SJSA1 (cell line): ENCODE data around the gene TSPAN3. TPM values are rescaled to one million over a fixed set of nuclear protein-coding genes. Genes with fewer than 3 reads are reported as not detected.

Source experiments
- DNase-seq, 2 experiments: peaks; one replicate each; pipeline ENCODE4 v3.0.0-alpha.2; 2015 to 2020; ENCODE audit warnings: low spot score in 2 of 2, low read depth in 1 of 2
- H3K27ac ChIP-seq: fragments of 250-450 bp; sonication (Bioruptor Pico); 2 replicates; pipeline ENCODE4 v1.5.1; 2020; ENCODE audit warnings: mild to moderate bottlenecking, moderate library complexity
- H3K27me3 ChIP-seq: fragments of 250-450 bp; sonication (Bioruptor Pico); replicated peaks from 2 replicates; pipeline ENCODE4 v1.5.1; 2020; ENCODE audit warnings: mild to moderate bottlenecking, moderate library complexity
- H3K36me3 ChIP-seq: fragments of 250-450 bp; sonication (Bioruptor Pico); 2 replicates; pipeline ENCODE4 v1.5.1; 2020; ENCODE audit warnings: mild to moderate bottlenecking
- H3K4me1 ChIP-seq: fragments of 250-450 bp; sonication (Bioruptor Pico); replicated peaks from 2 replicates; pipeline ENCODE4 v1.6.1; 2021; ENCODE audit warnings: mild to moderate bottlenecking
- H3K4me3 ChIP-seq: fragments of 250-450 bp; sonication (Bioruptor Pico); 2 replicates; pipeline ENCODE4 v1.5.1; 2020; ENCODE audit warnings: mild to moderate bottlenecking
- H3K9me3 ChIP-seq: fragments of 250-450 bp; sonication (Bioruptor Pico); replicated peaks from 2 replicates; pipeline ENCODE4 v1.5.1; 2020; ENCODE audit warnings: mild to moderate bottlenecking
- total RNA-seq: library from RNA; depleted of rRNA; stranded (reverse); fragments of >200 nt; shearing (Covaris generic); gene quantifications from 2 replicates; pipeline ENCODE4 v1.2.3, GENCODE V29; 2014

Gene TSPAN3
- total RNA-seq, 1 experiment from 2014 or later, result 331 TPM

DNA sequence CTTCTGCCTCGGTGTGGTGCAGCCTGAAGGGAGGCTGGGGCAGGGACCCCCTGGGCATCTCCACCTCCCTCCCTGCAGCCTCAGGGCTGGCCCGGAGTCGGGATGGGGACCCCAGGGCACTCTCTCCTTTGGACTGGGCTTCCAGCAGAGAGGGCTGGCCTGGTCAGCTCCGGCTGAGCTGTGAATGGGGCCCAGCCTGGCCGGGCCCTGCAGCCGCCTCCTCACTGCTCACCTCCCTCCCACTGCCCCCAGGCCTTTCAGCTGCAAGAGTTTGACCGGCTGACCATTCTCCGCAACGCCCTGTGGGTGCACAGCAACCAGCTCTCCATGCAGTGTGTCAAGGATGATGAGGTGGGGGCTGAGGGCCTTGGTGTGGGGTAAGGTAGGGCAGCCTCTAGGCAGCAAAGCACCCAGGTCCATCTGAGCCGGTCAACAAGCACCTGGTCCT, 40.0 kb downstream of the TSPAN3 start:
- Histone ChIP-seq H3K9me3 (no peaks in the 10 kb centered on the region), H3K36me3 (no peaks in the 10 kb centered on the region)

DNA sequence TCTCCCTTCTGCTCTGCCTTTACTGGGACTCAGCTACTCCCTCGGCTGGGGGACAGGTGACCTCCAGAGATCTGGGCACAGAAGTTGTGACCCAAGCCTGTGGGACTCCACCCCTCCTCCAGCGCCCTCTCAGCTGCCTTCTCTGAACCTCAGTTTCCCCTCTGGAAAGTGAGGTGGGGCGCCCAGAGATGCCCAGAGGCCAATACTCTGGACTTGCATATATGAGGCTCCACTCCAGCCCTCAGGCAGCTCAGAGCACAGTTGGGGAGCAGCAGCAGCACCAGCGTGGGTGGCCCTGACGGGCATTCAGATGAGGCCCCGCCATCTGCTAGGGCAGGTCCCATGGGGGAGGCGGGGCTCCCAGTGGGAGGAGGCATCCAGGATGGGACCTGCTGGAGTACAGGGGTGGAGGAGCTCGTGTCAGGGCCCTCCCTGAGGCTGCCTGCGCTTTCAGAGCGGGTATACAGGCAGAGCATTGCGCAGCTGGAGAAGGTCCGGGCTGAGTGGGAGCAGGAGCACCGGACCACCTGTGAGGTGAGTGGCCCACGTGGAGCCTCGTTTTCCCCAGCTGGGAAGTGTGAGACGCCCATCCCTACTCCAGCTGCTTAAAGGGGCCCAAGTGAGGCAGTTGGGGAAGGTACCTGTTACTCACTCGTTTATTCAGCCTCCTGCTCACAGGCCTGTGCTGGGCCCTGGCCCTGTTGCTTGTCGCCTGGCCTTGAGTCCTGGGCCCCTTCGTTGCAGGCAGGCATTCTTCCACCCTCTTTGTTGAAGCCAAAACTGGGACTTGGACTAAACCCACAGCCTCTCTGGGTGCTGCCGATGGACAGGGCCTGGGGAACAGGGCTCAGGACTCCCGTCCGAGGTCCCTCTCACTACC, 40.6 kb downstream of the TSPAN3 start:
- Histone ChIP-seq H3K4me1 (peaks cover 6% of the 10 kb centered on the region), H3K36me3 (no peaks in the 10 kb centered on the region), H3K27me3 (no peaks in the 10 kb centered on the region), H3K9me3 (no peaks in the 10 kb centered on the region), H3K27ac (no peak overlapping the region), H3K4me3 (no peak overlapping the region)
- peak in 1 of 2 experiments; percentile 22 for DNase-seq

More for the DNA sequence above, 40.0 kb downstream of the TSPAN3 start:
- no peaks in the 10 kb centered on the region for H3K27me3 ChIP-seq
- DNase-seq, result no peak
- peaks cover 6% of the 10 kb centered on the region for H3K4me1 ChIP-seq
- no peak overlapping the region for H3K27ac ChIP-seq
- no peak overlapping the region for H3K4me3 ChIP-seq

DNA sequence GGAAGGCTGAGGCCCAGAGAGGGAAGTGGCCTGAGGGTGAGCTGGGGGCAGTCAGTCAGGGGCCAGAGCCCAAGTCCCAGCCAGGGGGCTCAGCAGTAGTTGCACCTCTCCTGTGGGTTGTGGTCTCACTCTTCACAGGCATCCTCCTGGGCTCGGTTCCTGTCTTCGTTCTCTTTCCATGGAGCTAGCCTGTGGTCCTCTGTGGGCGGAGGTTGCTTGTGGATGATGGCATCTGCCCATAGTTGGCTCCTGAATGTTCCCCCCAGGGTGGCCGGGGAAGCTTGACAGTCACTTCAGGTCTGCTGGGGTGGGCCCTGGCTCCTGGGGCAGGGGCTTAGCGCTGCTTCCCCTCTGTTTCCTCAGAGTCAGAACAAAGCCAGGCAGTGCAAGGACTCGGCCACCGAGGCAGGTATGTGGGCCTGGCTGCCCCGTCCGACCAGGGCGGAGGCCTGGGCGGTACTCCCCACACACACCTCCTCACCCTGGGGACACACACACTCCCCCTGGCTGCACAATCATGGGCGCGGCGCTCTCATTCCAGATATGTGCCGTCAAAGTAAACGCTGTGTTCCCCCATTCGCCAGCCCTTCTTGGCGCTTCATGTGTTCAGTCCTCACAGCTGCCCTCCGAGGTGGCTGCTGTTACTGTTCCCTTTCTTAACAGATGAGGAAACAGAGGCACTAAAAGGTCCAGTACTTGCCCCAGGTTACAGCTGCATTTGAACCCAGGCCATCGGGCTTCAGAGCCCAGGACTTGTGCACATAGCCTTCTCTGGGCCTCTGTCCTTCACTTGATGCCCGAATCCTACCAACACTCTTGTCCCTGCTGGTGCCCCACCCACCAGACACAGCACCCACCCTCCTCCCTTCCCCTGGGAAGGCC, 41.5 kb downstream of the TSPAN3 start:
- no peaks in the 10 kb centered on the region for H3K36me3 ChIP-seq
- no peak for DNase-seq
- H3K4me3 ChIP-seq, result no peak overlapping the region
- no peaks in the 10 kb centered on the region for H3K27me3 ChIP-seq
- H3K4me1 ChIP-seq, result peaks cover 6% of the 10 kb centered on the region
- no peak overlapping the region for H3K27ac ChIP-seq
- no peaks in the 10 kb centered on the region for H3K9me3 ChIP-seq

DNA sequence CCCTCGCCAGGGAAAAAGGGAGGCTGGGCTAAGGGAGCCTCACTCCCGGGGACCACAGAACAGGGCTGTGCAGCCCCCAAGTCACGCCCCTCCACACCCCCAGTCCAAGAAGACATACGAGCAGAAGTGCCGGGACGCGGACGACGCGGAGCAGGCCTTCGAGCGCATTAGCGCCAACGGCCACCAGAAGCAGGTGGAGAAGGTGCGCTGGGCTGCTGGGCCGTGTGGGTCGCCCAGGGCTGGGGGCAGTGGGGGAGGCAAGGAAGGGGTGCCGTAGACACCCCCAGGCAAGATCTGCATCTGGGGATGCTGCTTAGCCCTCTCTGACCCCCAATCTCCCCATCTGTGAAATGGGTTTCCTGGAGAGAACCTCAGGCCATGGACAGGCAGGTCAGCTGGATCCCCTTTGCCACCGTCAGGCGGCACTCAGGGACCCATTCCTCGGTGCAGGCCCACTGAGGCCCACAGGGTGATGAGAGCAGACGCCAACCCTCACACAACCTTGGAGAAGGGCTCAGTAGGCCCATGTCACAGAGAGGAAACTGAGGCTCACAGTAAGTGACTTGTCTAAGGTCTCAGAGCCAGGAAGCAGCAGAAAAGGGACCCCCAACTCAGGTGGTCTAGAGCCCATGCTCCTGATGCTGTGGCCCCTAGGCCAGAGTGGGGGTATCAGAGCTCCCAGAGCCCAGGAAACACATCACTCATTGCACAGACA, 42.3 kb downstream of the TSPAN3 start:
- Histone ChIP-seq H3K4me1 (peaks cover 9% of the 10 kb centered on the region), H3K9me3 (0 out of 2 replicates have a peak, but pooled peaks cover 3% of the 10 kb centered on the region), H3K27me3 (no peaks in the 10 kb centered on the region), H3K36me3 (no peaks in the 10 kb centered on the region), H3K4me3 (no peak overlapping the region), H3K27ac (no peak overlapping the region)
- no peak for DNase-seq

DNA sequence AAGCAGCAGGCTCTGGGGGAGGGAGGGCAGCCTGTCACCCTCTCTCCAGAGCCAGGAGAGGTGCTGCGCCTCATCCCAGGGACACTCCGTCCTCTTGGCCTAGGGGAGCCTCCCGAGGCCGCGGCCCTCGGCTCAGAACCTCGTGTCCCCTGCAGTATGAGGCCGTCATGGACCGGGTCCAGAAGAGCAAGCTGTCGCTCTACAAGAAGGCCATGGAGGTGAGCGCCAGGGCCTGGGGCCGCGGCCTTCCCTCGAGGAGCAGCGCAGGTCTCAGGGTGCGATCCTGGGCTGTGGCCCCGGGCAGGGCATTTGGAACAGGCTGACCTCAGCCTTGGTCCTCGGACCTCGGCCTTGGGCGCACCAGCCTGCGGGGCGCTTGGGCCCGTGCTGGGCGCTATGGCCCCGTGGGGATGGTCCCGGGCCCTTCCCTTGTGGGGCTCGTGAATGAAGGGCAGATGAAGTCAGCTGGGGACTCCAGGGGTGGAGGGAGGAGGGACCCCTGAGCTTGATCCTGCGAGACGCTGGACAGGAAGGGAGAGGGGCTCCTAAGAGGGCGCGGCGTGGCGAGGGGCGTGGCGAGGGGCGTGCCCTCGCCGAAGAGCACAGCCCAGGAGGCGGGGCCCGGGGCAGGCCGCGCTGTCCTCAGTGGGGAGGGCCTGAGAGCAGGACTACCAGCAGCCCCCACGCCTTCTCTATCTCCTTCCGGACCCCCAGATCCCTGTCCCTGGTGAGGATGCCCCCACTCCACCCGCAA, 43.0 kb downstream of the TSPAN3 start:
- H3K4me3 ChIP-seq, result no peak overlapping the region
- peaks cover 9% of the 10 kb centered on the region for H3K4me1 ChIP-seq
- no peaks in the 10 kb centered on the region for H3K27me3 ChIP-seq
- no peak overlapping the region for H3K27ac ChIP-seq
- no peak for DNase-seq
- H3K9me3 ChIP-seq, result 0 out of 2 replicates have a peak, but pooled peaks cover 3% of the 10 kb centered on the region
- no peaks in the 10 kb centered on the region for H3K36me3 ChIP-seq

DNA sequence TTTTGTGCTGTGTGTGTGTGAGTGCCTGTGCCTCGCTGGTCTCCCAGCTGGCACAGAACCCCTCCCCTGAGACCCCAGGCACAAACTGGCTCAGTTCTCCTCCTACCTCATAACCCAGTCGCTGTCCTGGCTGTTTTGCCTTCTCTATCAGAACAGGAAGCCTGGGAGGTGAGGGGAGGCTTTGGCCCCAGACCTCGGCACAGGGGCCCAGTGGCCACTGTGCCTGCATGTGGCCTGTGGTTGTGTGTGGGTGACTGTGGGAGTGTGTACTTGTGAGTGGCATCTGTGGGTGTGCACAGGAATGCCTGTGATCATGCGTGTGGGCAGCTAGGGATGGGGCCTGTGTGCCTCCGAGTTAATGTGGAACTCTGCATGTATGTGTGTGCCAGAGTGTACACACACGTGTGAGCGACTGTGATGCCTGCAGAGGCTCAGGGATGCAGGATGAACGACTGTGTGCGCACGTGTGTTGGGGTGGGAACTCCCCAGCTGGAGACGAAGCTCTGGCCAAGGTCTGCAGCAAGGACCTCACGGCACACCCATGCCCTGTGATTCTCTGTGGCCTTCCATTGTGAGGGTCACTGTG, 43.7 kb downstream of the TSPAN3 start:
- DNase-seq, result no peak
- Histone ChIP-seq H3K36me3 (no peaks in the 10 kb centered on the region), H3K9me3 (0 out of 2 replicates have a peak, but pooled peaks cover 3% of the 10 kb centered on the region), H3K27ac (no peak overlapping the region), H3K27me3 (no peaks in the 10 kb centered on the region), H3K4me3 (no peak overlapping the region), H3K4me1 (peaks cover 14% of the 10 kb centered on the region)

DNA sequence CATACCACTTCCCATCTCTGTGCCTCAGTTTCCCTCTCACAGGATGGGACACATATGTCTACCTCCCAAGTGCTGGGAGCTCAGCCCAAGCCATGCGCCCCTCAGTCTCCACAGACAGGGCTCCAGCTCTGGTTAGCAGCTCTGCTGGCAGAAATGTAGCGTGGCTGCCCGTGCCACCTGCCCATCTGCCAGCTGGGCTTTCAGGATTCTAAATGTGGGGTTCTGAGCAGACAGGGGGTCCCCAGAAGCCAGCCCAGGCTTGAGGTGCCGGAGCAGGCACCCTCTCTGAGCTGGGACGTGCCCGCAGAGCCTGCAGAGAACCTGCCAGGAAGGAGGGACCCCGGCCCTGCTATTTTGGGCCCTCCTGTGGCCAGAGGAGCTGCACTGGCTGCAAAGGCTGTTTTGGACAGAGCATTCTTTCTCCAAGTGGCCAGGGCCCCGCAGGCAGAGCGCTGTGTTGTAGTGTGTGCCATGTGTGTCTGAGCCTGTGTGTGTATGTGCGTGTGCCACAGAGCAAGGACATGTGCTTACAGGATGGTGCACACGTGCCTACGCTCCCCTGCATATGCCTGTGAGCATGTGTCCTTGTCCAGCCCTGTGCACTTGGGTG, 44.3 kb downstream of the TSPAN3 start:
- Histone ChIP-seq H3K9me3 (0 out of 2 replicates have a peak, but pooled peaks cover 3% of the 10 kb centered on the region), H3K27me3 (no peaks in the 10 kb centered on the region), H3K27ac (no peak overlapping the region), H3K4me1 (peaks cover 20% of the 10 kb centered on the region), H3K36me3 (no peaks in the 10 kb centered on the region), H3K4me3 (no peak overlapping the region)
- no peak for DNase-seq

DNA sequence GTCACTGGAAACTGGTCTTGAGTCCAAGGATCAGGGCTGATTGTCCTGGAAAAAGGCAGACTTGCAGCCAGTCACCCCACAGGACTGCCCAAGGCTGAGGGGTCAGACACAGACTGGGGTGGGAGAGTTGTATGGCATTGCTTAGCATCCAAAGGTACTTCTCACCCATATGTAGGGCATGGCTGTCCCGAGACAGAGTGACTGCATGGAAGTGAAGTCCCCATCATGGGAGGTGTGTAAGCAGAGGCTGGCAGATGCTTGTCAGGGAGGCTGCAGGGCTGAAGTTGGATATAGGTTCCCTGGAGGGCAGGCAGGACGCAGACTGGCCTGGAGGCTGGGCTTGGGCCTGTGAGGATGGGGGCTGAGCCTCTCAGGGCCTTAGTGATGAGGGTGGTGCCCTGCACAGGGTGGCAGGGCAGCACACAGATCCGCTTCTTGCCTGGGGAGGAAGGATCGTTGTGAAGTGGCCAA, 44.9 kb downstream of the TSPAN3 start:
- H3K9me3 ChIP-seq, result 0 out of 2 replicates have a peak, but pooled peaks cover 3% of the 10 kb centered on the region
- peaks cover 22% of the 10 kb centered on the region for H3K4me1 ChIP-seq
- H3K27ac ChIP-seq, result no peak overlapping the region
- no peaks in the 10 kb centered on the region for H3K36me3 ChIP-seq
- H3K4me3 ChIP-seq, result no peak overlapping the region
- no peaks in the 10 kb centered on the region for H3K27me3 ChIP-seq
- DNase-seq, result no peak

DNA sequence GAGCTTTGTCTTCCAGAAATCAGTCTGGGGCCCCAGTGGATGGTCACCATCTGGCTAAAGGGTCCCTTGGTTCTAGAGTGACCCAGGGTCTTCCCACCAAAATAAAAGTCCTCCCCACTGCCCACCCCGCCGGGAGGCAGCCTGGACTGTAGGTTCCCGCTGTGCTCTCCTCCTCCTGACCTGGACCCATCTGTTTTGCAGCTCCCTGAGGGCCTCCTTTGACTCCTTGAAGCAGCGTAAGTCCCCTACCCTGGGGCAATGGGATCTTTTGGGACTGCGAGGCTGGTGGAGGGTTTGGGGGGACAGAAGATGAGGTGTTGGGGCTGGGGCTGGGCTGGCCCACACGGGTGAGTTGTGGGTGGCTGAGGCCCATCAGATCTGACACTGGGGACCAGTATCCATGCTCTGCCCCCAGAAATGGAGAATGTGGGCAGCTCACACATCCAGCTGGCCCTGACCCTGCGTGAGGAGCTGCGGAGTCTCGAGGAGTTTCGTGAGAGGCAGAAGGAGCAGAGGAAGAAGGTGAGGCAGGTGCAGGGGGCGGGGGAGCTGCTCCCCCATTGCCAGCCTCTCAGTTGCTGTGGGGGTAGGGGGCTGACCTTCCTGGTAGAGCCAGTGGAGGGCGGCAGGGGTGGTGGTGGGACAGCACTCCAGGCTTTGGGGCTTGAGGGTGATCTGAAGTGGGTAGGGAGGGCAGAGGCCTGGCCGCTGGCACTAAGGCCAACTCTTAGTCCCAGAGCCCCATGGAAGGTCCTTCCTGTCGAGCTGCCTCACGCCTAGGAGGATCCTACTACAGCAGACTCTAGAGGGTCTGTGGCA, 45.6 kb downstream of the TSPAN3 start:
- no peaks in the 10 kb centered on the region for H3K36me3 ChIP-seq
- 0 out of 2 replicates have a peak, but pooled peaks cover 3% of the 10 kb centered on the region for H3K9me3 ChIP-seq
- H3K4me3 ChIP-seq, result no peak overlapping the region
- no peak for DNase-seq
- no peak overlapping the region for H3K27ac ChIP-seq
- peaks cover 22% of the 10 kb centered on the region for H3K4me1 ChIP-seq
- H3K27me3 ChIP-seq, result no peaks in the 10 kb centered on the region

DNA sequence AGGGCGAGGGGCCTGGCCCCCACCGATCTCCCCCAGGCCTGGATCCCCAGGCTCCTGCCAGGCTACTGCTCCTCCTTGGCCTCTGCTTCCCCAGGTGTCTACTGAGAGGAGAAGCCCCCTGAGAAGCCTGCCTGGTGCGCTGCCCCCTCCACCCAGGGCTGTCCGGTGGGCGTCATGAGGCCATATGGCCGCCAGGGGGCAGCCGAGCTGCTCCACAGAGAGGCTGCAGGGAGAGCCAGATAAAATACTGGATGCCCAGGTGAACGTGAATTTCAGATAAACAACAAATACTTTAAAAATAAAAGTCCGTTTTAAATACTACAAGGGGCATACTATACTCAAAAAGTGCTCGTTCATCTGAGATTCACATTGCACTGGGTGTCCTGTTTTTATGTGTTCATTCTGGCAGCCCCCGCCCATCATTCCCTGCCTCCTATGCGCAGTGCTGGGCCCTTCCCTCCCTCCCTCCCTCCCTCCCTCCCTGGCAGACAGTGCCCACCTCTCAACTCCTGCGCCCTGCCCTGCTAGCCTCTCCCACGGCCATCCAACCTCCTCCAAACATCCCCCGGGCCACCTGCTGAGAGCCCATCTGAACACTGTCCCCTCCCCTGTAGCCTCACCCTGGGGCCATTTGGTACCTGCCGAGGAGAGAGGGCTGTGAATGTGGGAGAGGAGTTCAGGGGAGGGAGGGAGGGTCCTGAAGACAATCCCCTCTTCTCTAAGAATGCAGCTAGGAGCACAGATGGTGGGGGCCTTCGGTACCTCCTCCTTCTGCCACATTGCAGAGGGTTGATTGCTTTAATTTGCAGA, 46.4 kb downstream of the TSPAN3 start:
- H3K27me3 ChIP-seq, result no peaks in the 10 kb centered on the region
- no peaks in the 10 kb centered on the region for H3K36me3 ChIP-seq
- peak; percentile 59 to 66 for DNase-seq
- no peak overlapping the region for H3K4me3 ChIP-seq
- 0 out of 2 replicates have a peak, but pooled peaks cover 3% of the 10 kb centered on the region for H3K9me3 ChIP-seq
- H3K27ac ChIP-seq, result no peak overlapping the region
- H3K4me1 ChIP-seq, result peaks cover 24% of the 10 kb centered on the region
